H1 (cell line): ENCODE data around the gene ZMYND15.

ENCODE experiments used
- BACH1 ChIP-seq: IDR thresholded peaks from 2 replicates; pipeline ENCODE4 v1.6.1; 2012; ENCODE audit warnings: low read length, improper control_type of control experiment
- CEBPB ChIP-seq: IDR thresholded peaks from 2 replicates; pipeline ENCODE4 v1.6.1; 2012; ENCODE audit warnings: low read depth, low read length
- GABPA ChIP-seq: IDR thresholded peaks from 2 replicates; pipeline ENCODE4 v1.6.1; 2011; ENCODE audit warnings: mild to moderate bottlenecking, low read length, moderate library complexity, borderline replicate concordance; ENCODE audit not compliant: insufficient read depth
- HDAC2 ChIP-seq, 2 experiments: fragments of 300-600 bp in 1 of 2; sonication (generic) in 1 of 2; IDR thresholded peaks; 2 replicates each; pipeline ENCODE4 v1.6.1; 2011 to 2012; ENCODE audit warnings: low read depth in 2 of 2, low read length in 2 of 2, mild to moderate bottlenecking in 2 of 2, moderate library complexity in 2 of 2, borderline replicate concordance in 1 of 2, inconsistent platforms in 1 of 2
- POLR2A ChIP-seq, 2 experiments: IDR thresholded peaks; 1 replicate in 1 of 2; 2 replicates in 1 of 2; pipeline ENCODE4 v1.6.1; 2011; ENCODE audit warnings: low read depth in 2 of 2, low read length in 2 of 2, mild to moderate bottlenecking in 2 of 2; ENCODE audit errors: control extremely low read depth in 1 of 2
- SP1 ChIP-seq: IDR thresholded peaks from 2 replicates; pipeline ENCODE4 v1.6.1; 2011; ENCODE audit warnings: low read depth, low read length
- SRF ChIP-seq: IDR thresholded peaks from 2 replicates; pipeline ENCODE4 v1.6.1; 2011; ENCODE audit warnings: mild to moderate bottlenecking, low read depth, low read length, moderate library complexity
- TF ChIP-seq, protein P1 (sequence below), 3 experiments: IDR thresholded peaks; 1 replicate in 2 of 3; 2 replicates in 1 of 3; pipeline versions ENCODE4 v1.5.1 to v1.6.1; 2011; ENCODE audit warnings: low read length in 3 of 3, mild to moderate bottlenecking in 3 of 3, inconsistent platforms in 2 of 3, low read depth in 1 of 3, moderate library complexity in 1 of 3; ENCODE audit not compliant: insufficient read depth in 1 of 3; ENCODE audit errors: control extremely low read depth in 1 of 3
- TF ChIP-seq, protein P2 (sequence below): IDR thresholded peaks from 2 replicates; pipeline ENCODE4 v1.6.1; 2011; ENCODE audit warnings: low read length, improper control_type of control experiment

- TF ChIP-seq, protein P1, sequence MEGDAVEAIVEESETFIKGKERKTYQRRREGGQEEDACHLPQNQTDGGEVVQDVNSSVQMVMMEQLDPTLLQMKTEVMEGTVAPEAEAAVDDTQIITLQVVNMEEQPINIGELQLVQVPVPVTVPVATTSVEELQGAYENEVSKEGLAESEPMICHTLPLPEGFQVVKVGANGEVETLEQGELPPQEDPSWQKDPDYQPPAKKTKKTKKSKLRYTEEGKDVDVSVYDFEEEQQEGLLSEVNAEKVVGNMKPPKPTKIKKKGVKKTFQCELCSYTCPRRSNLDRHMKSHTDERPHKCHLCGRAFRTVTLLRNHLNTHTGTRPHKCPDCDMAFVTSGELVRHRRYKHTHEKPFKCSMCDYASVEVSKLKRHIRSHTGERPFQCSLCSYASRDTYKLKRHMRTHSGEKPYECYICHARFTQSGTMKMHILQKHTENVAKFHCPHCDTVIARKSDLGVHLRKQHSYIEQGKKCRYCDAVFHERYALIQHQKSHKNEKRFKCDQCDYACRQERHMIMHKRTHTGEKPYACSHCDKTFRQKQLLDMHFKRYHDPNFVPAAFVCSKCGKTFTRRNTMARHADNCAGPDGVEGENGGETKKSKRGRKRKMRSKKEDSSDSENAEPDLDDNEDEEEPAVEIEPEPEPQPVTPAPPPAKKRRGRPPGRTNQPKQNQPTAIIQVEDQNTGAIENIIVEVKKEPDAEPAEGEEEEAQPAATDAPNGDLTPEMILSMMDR (IDR thresholded peaks at IDR 0.05; ENCODE audit: control extremely low read depth in 1 of 3, insufficient read depth in 1 of 3, low read depth in 1 of 3, low read length in 3 of 3), result no peak
- TF ChIP-seq GABPA (no peak), BACH1 (no peak), HDAC2 (IDR thresholded peaks at IDR 0.05; ENCODE audit: borderline replicate concordance in 1 of 2, low read depth in 2 of 2, low read length in 2 of 2) (no peak), CEBPB (no peak), POLR2A (IDR thresholded peaks at IDR 0.05; ENCODE audit: control extremely low read depth in 1 of 2, low read depth in 2 of 2, low read length in 2 of 2) (no peak), SRF (no peak), SP1 (no peak)
- TF ChIP-seq, protein P2, sequence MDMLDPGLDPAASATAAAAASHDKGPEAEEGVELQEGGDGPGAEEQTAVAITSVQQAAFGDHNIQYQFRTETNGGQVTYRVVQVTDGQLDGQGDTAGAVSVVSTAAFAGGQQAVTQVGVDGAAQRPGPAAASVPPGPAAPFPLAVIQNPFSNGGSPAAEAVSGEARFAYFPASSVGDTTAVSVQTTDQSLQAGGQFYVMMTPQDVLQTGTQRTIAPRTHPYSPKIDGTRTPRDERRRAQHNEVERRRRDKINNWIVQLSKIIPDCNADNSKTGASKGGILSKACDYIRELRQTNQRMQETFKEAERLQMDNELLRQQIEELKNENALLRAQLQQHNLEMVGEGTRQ, result no peak
Measured at GRCh38 chr17:4701116-4701515, 38.5 kb upstream of the ZMYND15 start.
